Suprapubic skin (tissue), 4 donors: ENCODE results near the gene GSG1L. TPM values are rescaled to one million over a fixed set of nuclear protein-coding genes. Genes with fewer than 3 reads are reported as not detected.
A peak's percentile ranks its signal among the peaks of the same experiment; 100 is the strongest.

ENCODE experiments used
- DNase-seq, 2 donors: peaks; one replicate each; pipeline ENCODE4 v3.0.0-alpha.2; 2019; ENCODE audit warnings: low spot score in 2 of 2
- H3K27ac ChIP-seq: fragments of 200-600 bp; sonication (generic); one replicate; pipeline ENCODE4 v1.5.1; 2019
- H3K27me3 ChIP-seq: fragments of 200-600 bp; sonication (generic); one replicate; pipeline ENCODE4 v1.5.1; 2019
- H3K36me3 ChIP-seq: fragments of 200-600 bp; sonication (generic); one replicate; pipeline ENCODE4 v1.5.1; 2019
- H3K4me1 ChIP-seq: fragments of 200-600 bp; sonication (generic); one replicate; pipeline ENCODE4 v1.5.1; 2019
- H3K4me3 ChIP-seq: fragments of 200-600 bp; sonication (generic); one replicate; pipeline ENCODE4 v1.5.1; 2019; ENCODE audit warnings: mild to moderate bottlenecking
- H3K9me3 ChIP-seq: fragments of 200-600 bp; sonication (generic); one replicate; pipeline ENCODE4 v1.5.1; 2019
- CTCF ChIP-seq, 2 donors: fragments of 200-600 bp in 1 of 2; fragments of 450-650 bp in 1 of 2; sonication (generic) in 1 of 2; IDR thresholded peaks; one replicate each; pipeline ENCODE4 v1.5.1; 2016 to 2019; ENCODE audit warnings: antibody characterized with exemption in 2 of 2, mild to moderate bottlenecking in 1 of 2, moderate library complexity in 1 of 2
- EP300 ChIP-seq: sonication (generic); formaldehyde crosslinking; IDR thresholded peaks from one replicate; pipeline ENCODE4 v1.6.1; 2017; ENCODE audit warnings: antibody characterized with exemption
- POLR2A ChIP-seq, 2 donors: fragments of 450-650 bp; IDR thresholded peaks; one replicate each; pipeline ENCODE4 v1.6.1; 2017; ENCODE audit warnings: antibody characterized with exemption in 2 of 2, mild to moderate bottlenecking in 2 of 2, moderate library complexity in 2 of 2
- POLR2AphosphoS5 ChIP-seq, 3 donors: sonication (generic); formaldehyde crosslinking; IDR thresholded peaks; one replicate each; pipeline ENCODE4 v1.6.1; 2017; ENCODE audit warnings: antibody characterized with exemption in 3 of 3
- WGBS: methylation state at CpG from one replicate; pipeline ENCODE4 v1.1.5; 2018; 5-methylcytosine and 5-hydroxymethylcytosine counted together
- total RNA-seq, 4 donors: library from RNA; depleted of rRNA; stranded (reverse); fragments of >200 nt; gene quantifications; one replicate each; pipeline ENCODE4 v1.1.0, GENCODE V29; 2016

GSG1L gene
- total RNA-seq, 4 donors from 2014 or later, result 0.64 to 1.7 TPM; not detected in 2

- Histone ChIP-seq H3K4me1 (peaks cover 15% of the 10 kb centered on the region), H3K4me3 (no peak overlapping the region), H3K36me3 (no peaks in the 10 kb centered on the region), H3K27me3 (no peaks in the 10 kb centered on the region), H3K9me3 (no peaks in the 10 kb centered on the region), H3K27ac (peak overlapping the region; percentile 10)
- WGBS, result 33% methylated on average over 13 of the region's 13 CpGs
- TF ChIP-seq EP300, result no peak
- no peak for DNase-seq
Observed at GRCh38 chr16:28082624-28083023, 19.1 kb upstream of the GSG1L start.

GRCh38 chr16:28081391-28081968 is 18.0 kb upstream of the GSG1L start:
- TF ChIP-seq POLR2AphosphoS5 (IDR thresholded peaks at IDR 0.05) (no peak), EP300 (no peak), POLR2A (IDR thresholded peaks at IDR 0.05) (no peak), CTCF (IDR thresholded peaks at IDR 0.05) (no peak)
- peaks cover 15% of the 10 kb centered on the region for H3K4me1 ChIP-seq
- DNase-seq, result no peak
- H3K27me3 ChIP-seq, result no peaks in the 10 kb centered on the region
- H3K27ac ChIP-seq, result no peak overlapping the region
- no peak overlapping the region for H3K4me3 ChIP-seq
- H3K36me3 ChIP-seq, result no peaks in the 10 kb centered on the region
- 84% methylated on average over 8 of the region's 9 CpGs for WGBS
- no peaks in the 10 kb centered on the region for H3K9me3 ChIP-seq

- no peak for TF ChIP-seq POLR2A (IDR thresholded peaks at IDR 0.05)
- TF ChIP-seq EP300, result no peak
- no peak for TF ChIP-seq POLR2AphosphoS5 (IDR thresholded peaks at IDR 0.05)
- TF ChIP-seq CTCF (IDR thresholded peaks at IDR 0.05), result no peak
- Histone ChIP-seq H3K27ac (no peak overlapping the region), H3K4me3 (no peak overlapping the region), H3K9me3 (no peaks in the 10 kb centered on the region), H3K4me1 (peaks cover 15% of the 10 kb centered on the region), H3K36me3 (no peaks in the 10 kb centered on the region), H3K27me3 (no peaks in the 10 kb centered on the region)
- WGBS, result 92% methylated on average over 6 of the region's 6 CpGs
- no peak for DNase-seq
Observed at GRCh38 chr16:28078261-28078660, 14.7 kb upstream of the GSG1L start.

- H3K27ac ChIP-seq, result no peak overlapping the region
- no peaks in the 10 kb centered on the region for H3K27me3 ChIP-seq
- TF ChIP-seq POLR2A (IDR thresholded peaks at IDR 0.05), result no peak
- TF ChIP-seq EP300, result no peak
- no peak for TF ChIP-seq POLR2AphosphoS5 (IDR thresholded peaks at IDR 0.05)
- TF ChIP-seq CTCF (IDR thresholded peaks at IDR 0.05), result no peak
- H3K4me1 ChIP-seq, result peaks cover 2% of the 10 kb centered on the region
- no peaks in the 10 kb centered on the region for H3K9me3 ChIP-seq
- no peak overlapping the region for H3K4me3 ChIP-seq
- DNase-seq, result no peak
- H3K36me3 ChIP-seq, result no peaks in the 10 kb centered on the region
- 95% methylated on average over 6 of the region's 6 CpGs for WGBS
Observed at GRCh38 chr16:28073836-28074235, 10.3 kb upstream of the GSG1L start.

- Histone ChIP-seq H3K4me1 (peaks cover 2% of the 10 kb centered on the region), H3K36me3 (no peaks in the 10 kb centered on the region), H3K4me3 (no peak overlapping the region), H3K9me3 (no peaks in the 10 kb centered on the region), H3K27ac (no peak overlapping the region), H3K27me3 (no peaks in the 10 kb centered on the region)
- DNase-seq, result no peak
- TF ChIP-seq POLR2A (IDR thresholded peaks at IDR 0.05) (no peak), EP300 (no peak), CTCF (IDR thresholded peaks at IDR 0.05) (no peak), POLR2AphosphoS5 (IDR thresholded peaks at IDR 0.05) (no peak)
- 46% methylated on average over 4 of the region's 4 CpGs for WGBS
Observed at GRCh38 chr16:28072087-28072486, 8.6 kb upstream of the GSG1L start.
